Measurements from ENCODE around the gene NSMCE1. TPM values are rescaled to one million over a fixed set of nuclear protein-coding genes. Genes with fewer than 3 reads are reported as not detected.

Gene NSMCE1
- total and polyA plus RNA-seq, 8 donors, result 48.6 to 71.7 (median 65.0) TPM

- ATAC-seq (no peak), DNase-seq (no peak)
- intact Hi-C loops (cut with DNase I), result no loop called here
- H3K4me1 ChIP-seq, result peaks cover 0 to 15% of the 10 kb centered on the region in 2 donors
- no peaks in the 10 kb centered on the region for H3K9me3 ChIP-seq
- no peak overlapping the region for H3K27ac ChIP-seq
- H3K27me3 ChIP-seq, result no peaks in the 10 kb centered on the region
- no peaks in the 10 kb centered on the region for H3K36me3 ChIP-seq
- H3K4me3 ChIP-seq, result no peak overlapping the region
- TF ChIP-seq CTCF (IDR thresholded peaks at IDR 0.05), result no peak
These were observed 71.6 kb downstream of the NSMCE1 start for GRCh38 chr16:27197004-27197403.

GRCh38 chr16:27195941-27196595 is 72.5 kb downstream of the NSMCE1 start:
- no peak for DNase-seq
- Histone ChIP-seq H3K4me1 (peaks cover 0 to 15% of the 10 kb centered on the region in 2 donors), H3K27me3 (no peaks in the 10 kb centered on the region), H3K9me3 (no peaks in the 10 kb centered on the region), H3K36me3 (no peaks in the 10 kb centered on the region), H3K4me3 (no peak overlapping the region), H3K27ac (no peak overlapping the region)
- no peak for TF ChIP-seq CTCF (IDR thresholded peaks at IDR 0.05)
- no peak for ATAC-seq
- intact Hi-C loops (cut with DNase I), result no loop called here

DNA sequence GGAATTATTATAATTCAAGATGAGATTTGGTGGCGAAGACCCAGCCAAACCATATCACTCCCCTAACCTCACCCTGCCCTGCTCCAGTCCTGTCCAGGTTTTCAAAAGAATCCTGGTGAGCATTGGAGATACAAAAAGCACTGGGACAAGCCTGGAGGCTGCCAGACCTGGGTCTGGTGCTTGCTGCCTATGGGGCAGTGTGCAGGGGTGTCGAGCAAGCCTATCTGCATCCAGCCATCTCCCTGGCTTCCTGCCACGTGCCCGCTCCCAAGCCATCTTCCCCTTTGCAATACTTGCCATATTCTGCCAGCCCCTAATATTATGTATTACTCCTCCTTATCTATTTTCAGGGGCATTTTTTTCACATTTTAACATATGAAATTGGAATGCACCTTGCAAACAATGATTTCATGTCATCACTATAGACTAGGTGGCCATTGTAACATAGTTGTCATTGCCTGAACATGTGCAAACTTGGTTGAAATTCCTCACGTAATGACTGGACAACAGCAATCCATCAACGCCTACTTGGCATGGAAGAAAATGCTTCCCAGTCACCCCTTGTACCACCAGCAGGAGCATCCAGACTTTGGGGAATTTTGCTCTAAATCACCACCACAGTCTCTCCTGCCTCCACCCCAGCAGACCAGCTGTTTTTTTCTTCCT is 73.4 kb downstream of the NSMCE1 start:
- Histone ChIP-seq H3K27ac (no peak overlapping the region), H3K9me3 (no peaks in the 10 kb centered on the region), H3K4me1 (peaks cover 0 to 10% of the 10 kb centered on the region in 2 donors), H3K36me3 (no peaks in the 10 kb centered on the region), H3K27me3 (peaks cover 0 to 3% of the 10 kb centered on the region in 2 donors), H3K4me3 (no peak overlapping the region)
- intact Hi-C loops (cut with DNase I), result no loop called here
- TF ChIP-seq CTCF (IDR thresholded peaks at IDR 0.05), result no peak
- DNase-seq, result no peak
- ATAC-seq, result no peak

DNA sequence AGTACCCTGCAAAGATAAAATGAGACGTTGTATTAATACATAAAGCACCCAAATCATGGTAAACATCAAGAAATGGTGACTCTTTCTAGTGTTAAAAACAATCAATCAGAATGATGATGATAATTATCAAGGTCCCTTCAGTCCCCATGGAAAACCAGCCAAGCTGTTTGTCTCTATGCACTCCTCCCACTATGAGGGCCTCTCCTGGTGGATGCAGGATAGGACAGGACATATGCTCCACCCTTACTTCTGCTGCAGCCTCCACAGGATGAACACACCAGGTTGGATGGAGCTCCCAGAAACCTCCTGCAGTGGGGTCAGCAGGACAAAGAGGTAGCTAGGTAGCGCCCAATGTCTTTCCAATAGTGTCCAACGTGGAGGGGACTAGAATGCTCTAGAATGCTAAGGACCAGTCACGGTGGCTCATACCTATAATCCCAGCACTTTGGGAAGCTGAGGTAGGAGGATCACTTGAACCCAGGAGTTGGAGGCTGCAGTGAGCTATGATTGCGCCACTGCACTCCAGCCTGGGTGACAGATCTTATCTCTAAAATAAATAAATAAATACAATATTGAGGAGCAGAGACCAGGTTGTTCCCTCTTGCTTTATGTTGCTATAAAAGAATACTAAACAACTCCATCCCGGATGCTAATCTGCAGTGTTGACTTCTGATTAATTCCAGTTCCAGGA is 75.1 kb downstream of the NSMCE1 start:
- Histone ChIP-seq H3K9me3 (no peaks in the 10 kb centered on the region), H3K4me1 (no peaks in the 10 kb centered on the region), H3K27me3 (peaks cover 0 to 16% of the 10 kb centered on the region in 2 donors), H3K27ac (no peak overlapping the region), H3K36me3 (no peaks in the 10 kb centered on the region), H3K4me3 (no peak overlapping the region)
- intact Hi-C loops (cut with DNase I), result no loop called here
- TF ChIP-seq CTCF (IDR thresholded peaks at IDR 0.05), result no peak
- DNase-seq (no peak), ATAC-seq (no peak)

DNA sequence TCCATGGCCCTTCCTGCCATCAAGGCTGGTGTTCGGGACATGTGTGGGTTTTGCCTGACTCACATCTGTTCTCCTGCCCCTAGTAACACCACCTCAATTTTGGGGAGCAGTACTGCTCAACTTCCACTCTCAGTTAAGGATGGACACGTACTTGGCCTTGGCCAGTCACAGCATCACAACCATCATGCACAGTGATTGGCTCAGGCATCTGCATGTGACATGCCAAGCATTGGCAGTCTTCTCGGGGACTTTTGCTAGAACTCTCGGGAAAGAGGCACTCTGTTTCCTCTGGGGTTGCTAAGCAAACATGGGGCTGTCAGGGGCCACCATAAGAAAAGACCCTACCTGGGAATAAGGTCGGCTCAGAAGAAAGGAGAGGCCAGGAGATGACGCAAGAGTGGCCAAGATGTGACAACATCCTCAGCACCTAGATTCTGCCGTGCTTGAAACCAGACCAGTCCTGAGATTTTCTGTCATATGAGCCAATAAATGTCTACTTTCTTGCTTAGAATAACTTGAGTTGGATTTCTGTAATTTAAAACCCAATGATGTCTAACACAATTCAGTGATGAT is 77.1 kb downstream of the NSMCE1 start:
- H3K4me1 ChIP-seq, result no peaks in the 10 kb centered on the region
- no peak for TF ChIP-seq CTCF (IDR thresholded peaks at IDR 0.05)
- no peak for ATAC-seq
- no peaks in the 10 kb centered on the region for H3K36me3 ChIP-seq
- intact Hi-C loops (cut with DNase I), result no loop called here
- DNase-seq, result no peak
- no peak overlapping the region for H3K4me3 ChIP-seq
- H3K27ac ChIP-seq, result no peak overlapping the region
- no peaks in the 10 kb centered on the region for H3K9me3 ChIP-seq
- peaks cover 0 to 16% of the 10 kb centered on the region in 2 donors for H3K27me3 ChIP-seq
